Fibroblast of mammary gland (primary cell): ENCODE measurements around the gene FILIP1L.
A peak's percentile ranks its signal among the peaks of the same experiment; 100 is the strongest.

Experiments used
- DNase-seq: peaks from one replicate; pipeline ENCODE4 v3.0.0-alpha.2; 2010; ENCODE audit warnings: low read depth
- H3K4me3 ChIP-seq: 2 replicates; pipeline ENCODE4 v1.5.1; 2011; ENCODE audit warnings: low read depth, mild to moderate bottlenecking, low read length, moderate library complexity; ENCODE audit not compliant: control insufficient read depth
- CTCF ChIP-seq: conservative IDR thresholded peaks from 2 replicates; pipeline ENCODE4 v1.5.1; 2011; ENCODE audit warnings: low read depth, low read length, inconsistent platforms; ENCODE audit not compliant: control insufficient read depth, insufficient read depth

FILIP1L gene

DNA sequence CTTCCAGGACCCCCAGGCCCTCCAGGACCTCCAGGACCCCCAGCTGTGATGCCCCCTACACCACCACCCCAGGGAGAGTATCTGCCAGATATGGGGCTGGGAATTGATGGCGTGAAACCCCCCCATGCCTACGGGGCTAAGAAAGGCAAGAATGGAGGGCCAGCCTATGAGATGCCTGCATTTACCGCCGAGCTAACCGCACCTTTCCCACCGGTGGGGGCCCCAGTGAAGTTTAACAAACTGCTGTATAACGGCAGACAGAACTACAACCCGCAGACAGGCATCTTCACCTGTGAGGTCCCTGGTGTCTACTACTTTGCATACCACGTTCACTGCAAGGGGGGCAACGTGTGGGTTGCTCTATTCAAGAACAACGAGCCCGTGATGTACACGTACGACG lies 318.7 kb downstream of the FILIP1L start:
- no peak for DNase-seq
- no peak overlapping the region for H3K4me3 ChIP-seq
- TF ChIP-seq CTCF: no peak

DNA sequence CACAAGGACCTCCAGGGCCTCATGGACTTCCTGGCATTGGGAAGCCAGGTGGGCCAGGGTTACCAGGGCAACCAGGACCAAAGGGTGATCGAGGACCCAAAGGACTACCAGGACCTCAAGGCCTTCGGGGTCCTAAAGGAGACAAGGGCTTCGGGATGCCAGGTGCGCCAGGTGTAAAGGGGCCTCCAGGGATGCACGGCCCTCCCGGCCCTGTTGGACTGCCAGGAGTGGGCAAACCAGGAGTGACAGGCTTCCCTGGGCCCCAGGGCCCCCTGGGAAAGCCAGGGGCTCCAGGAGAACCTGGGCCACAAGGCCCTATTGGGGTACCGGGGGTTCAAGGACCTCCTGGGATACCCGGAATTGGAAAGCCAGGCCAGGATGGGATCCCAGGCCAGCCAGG lies 319.8 kb downstream of the FILIP1L start:
- no peak for TF ChIP-seq CTCF
- no peak for DNase-seq
- no peak overlapping the region for H3K4me3 ChIP-seq

GRCh38 chr3:99789011-99789721 lies 325.1 kb downstream of the FILIP1L start:
- no peak overlapping the region for H3K4me3 ChIP-seq
- peak; percentile 94 for TF ChIP-seq CTCF
- DNase-seq: peak; percentile 78
